Measurements from ENCODE around the gene MIPOL1.

GRCh38 chr14:37592482-37593408, 395.0 kb downstream of the MIPOL1 start:
- no peak for TF ChIP-seq GATA2 (IDR thresholded peaks at IDR 0.05; ENCODE audit: low read depth, low read length)
- TF ChIP-seq GATA3 (IDR thresholded peaks at IDR 0.05; ENCODE audit: low read depth, low read length): no peak
